K562 (cell line): ENCODE results near the gene MAP1LC3B. TPM values are rescaled to one million over a fixed set of nuclear protein-coding genes. Genes with fewer than 3 reads are reported as not detected.

Experiments
- ATAC-seq: fragments of 200-7000 bp; cut with Tn5 transposase; 3 replicates; pipeline ENCODE4 v1.9.1; 2020; ENCODE audit warnings: moderate library complexity
- BruUV-seq: library from RNA; stranded (reverse); fragments of 400-500 nt; replicated peaks from 2 replicates; lab custom pipeline; 2021; lab: Mats Ljungman, UMichigan
- CTCF ChIA-PET: fragments of 300-600 bp; formaldehyde crosslinking; extraction: SDS; loops from one replicate; lab custom pipeline; 2021; ENCODE audit warnings: low intra/inter-chr PET ratio; lab: Yijun Ruan, JAX
- POLR2A ChIA-PET: fragments of 300-600, 350-650 bp; sonication (Branson Sonifier 250); formaldehyde crosslinking; extraction: SDS; loops from one replicate; lab custom pipeline; 2021; ENCODE audit warnings: antibody characterized with exemption, inconsistent platforms; lab: Yijun Ruan, JAX
- DNase-seq, 4 experiments: peaks; one replicate each; pipeline versions ENCODE4 v3.0.0 to v3.0.0-alpha.2; 2011 to 2018; ENCODE audit warnings: low spot score in 3 of 4, mixed read lengths in 3 of 4; ENCODE audit errors: extremely low read depth in 1 of 4
- FAIRE-seq: peaks from 2 replicates; lab custom pipeline; 2011; peaks lifted over from hg19 to GRCh38; lab: Jason Lieb, UNC
- H2AFZ ChIP-seq: 2 replicates; pipeline ENCODE4 v1.6.0; 2011; ENCODE audit warnings: low read depth, low read length, control low read depth, inconsistent platforms
- H3K27ac ChIP-seq: fragments of 200-600 bp; 3 replicates; pipeline ENCODE4 v1.8.0; 2011; ENCODE audit warnings: low read depth, mild to moderate bottlenecking, control low read depth, inconsistent platforms, low read length, moderate library complexity, mixed read lengths; ENCODE audit errors: extremely low read depth
- H3K27me3 ChIP-seq, 2 experiments: fragments of 300-600 bp in 1 of 2; 2 replicates in 1 of 2; 3 replicates in 1 of 2; pipeline versions ENCODE4 v1.6.0 to v1.8.0; 2011; ENCODE audit warnings: inconsistent platforms in 2 of 2, low read length in 2 of 2, mild to moderate bottlenecking in 1 of 2, mixed read lengths in 1 of 2, moderate library complexity in 1 of 2; ENCODE audit not compliant: control insufficient read depth in 2 of 2, insufficient read depth in 2 of 2
- H3K36me3 ChIP-seq: fragments of 300-600 bp; 3 replicates; pipeline ENCODE4 v1.8.0; 2011; ENCODE audit warnings: mild to moderate bottlenecking, low read length, inconsistent platforms; ENCODE audit not compliant: control insufficient read depth, insufficient read depth
- H3K4me1 ChIP-seq, 2 experiments: fragments of 200-600 bp in 1 of 2; replicated peaks in 1 of 2; 2 replicates in 1 of 2; 3 replicates in 1 of 2; pipeline versions ENCODE4 v1.5.1 to v1.8.0; 2011; ENCODE audit warnings: inconsistent platforms in 2 of 2, low read length in 2 of 2, mild to moderate bottlenecking in 1 of 2, mixed read lengths in 1 of 2, moderate library complexity in 1 of 2; ENCODE audit not compliant: control insufficient read depth in 2 of 2, insufficient read depth in 2 of 2
- H3K4me2 ChIP-seq: 2 replicates; pipeline ENCODE4 v1.6.1; 2011; ENCODE audit warnings: low read length, control low read depth, inconsistent platforms, mixed read lengths; ENCODE audit not compliant: insufficient read depth
- H3K4me3 ChIP-seq: fragments of 200-600 bp; sonication (generic), shearing (Covaris generic); 2 replicates; pipeline ENCODE4 v1.5.1; 2016; ENCODE audit warnings: control low read depth, inconsistent platforms
- H3K79me2 ChIP-seq: fragments of 200-600 bp; 3 replicates; pipeline ENCODE4 v1.8.0; 2011; ENCODE audit warnings: low read length, inconsistent platforms; ENCODE audit not compliant: control insufficient read depth, insufficient read depth
- H3K9ac ChIP-seq, 2 experiments: 2 replicates each; pipeline versions ENCODE4 v1.6.0 to v1.6.1; 2011; ENCODE audit warnings: low read depth in 2 of 2, low read length in 2 of 2, control low read depth in 1 of 2, inconsistent platforms in 1 of 2, mild to moderate bottlenecking in 1 of 2, mixed read lengths in 1 of 2; ENCODE audit not compliant: insufficient read depth in 1 of 2
- H3K9me1 ChIP-seq: one replicate; pipeline ENCODE4 v1.6.0; 2011; ENCODE audit warnings: inconsistent platforms, mild to moderate bottlenecking, low read length, moderate library complexity; ENCODE audit not compliant: control insufficient read depth, insufficient read depth
- H3K9me3 ChIP-seq: replicated peaks from 2 replicates; pipeline ENCODE4 v1.5.1; 2011; ENCODE audit warnings: low read depth, low read length, inconsistent platforms; ENCODE audit not compliant: control insufficient read depth, insufficient read depth
- H4K20me1 ChIP-seq: replicated peaks from 2 replicates; pipeline ENCODE4 v1.6.1; 2011; ENCODE audit warnings: low read length, inconsistent platforms, mixed read lengths; ENCODE audit not compliant: control insufficient read depth, insufficient read depth
- IFI16 ChIP-seq: fragments of 250-450 bp; sonication (Bioruptor Pico); IDR thresholded peaks from 2 replicates; pipeline ENCODE4 v2.1.2; 2022; ENCODE audit warnings: mild to moderate bottlenecking, inconsistent platforms
- NBN ChIP-seq: fragments of 450-650 bp; IDR thresholded peaks from 2 replicates; pipeline ENCODE4 v1.6.1; 2016; ENCODE audit warnings: low read depth, mild to moderate bottlenecking
- NR3C1 ChIP-seq: sonication (generic); formaldehyde crosslinking; IDR thresholded peaks from 2 replicates; pipeline ENCODE4 v1.8.1; 2022; ENCODE audit warnings: missing genetic modification reagents
- OTX1 ChIP-seq: fragments of 450-650 bp; formaldehyde crosslinking; IDR thresholded peaks from 2 replicates; pipeline ENCODE4 v1.4.0; 2022; ENCODE audit warnings: mild to moderate bottlenecking
- PHF20 ChIP-seq: fragments of 450-650 bp; IDR thresholded peaks from 2 replicates; pipeline ENCODE4 v1.6.1; 2018; ENCODE audit not compliant: partially characterized antibody
- SMARCE1 ChIP-seq: fragments of 450-650 bp; IDR thresholded peaks from 2 replicates; pipeline ENCODE4 v1.7.1; 2016; ENCODE audit warnings: mild to moderate bottlenecking
- ZNF316 ChIP-seq: fragments of 450-650 bp; IDR thresholded peaks from 2 replicates; pipeline ENCODE4 v1.6.1; 2016
- ZNF384 ChIP-seq: IDR thresholded peaks from 2 replicates; pipeline ENCODE4 v1.6.1; 2012; ENCODE audit warnings: low read depth, low read length, improper control_type of control experiment
- WGBS: fragments of 100-300 bp; shearing (Covaris generic); methylation state at CpG from one replicate; pipeline ENCODE4 v1.1.6; 2016; ENCODE audit warnings: low coverage, mixed read lengths; ENCODE audit not compliant: insufficient coverage; ENCODE audit errors: missing lambda C conversion rate; 5-methylcytosine and 5-hydroxymethylcytosine counted together
- in situ Hi-C: fragments of 300-500 bp; cut with MboI; formaldehyde crosslinking; loops from 4 replicates; pipeline ENCODE4 v1.15.0; 2018; ENCODE audit warnings: inconsistent platforms, mixed read lengths
- intact Hi-C: fragments of 100-400 bp; cut with micrococcal nuclease; formaldehyde crosslinking; loops from 2 replicates; pipeline ENCODE4 v1.14.2; 2022
- polyA plus RNA-seq, 8 experiments: library from polyadenylated mRNA; depleted of rRNA in 4 of 8; stranded (reverse) in 5 of 8; unstranded in 3 of 8; fragments of >200 nt; fragmentation: Nextera tagmentation in 2 of 8; fragmentation: Illumina TruSeq in 1 of 8; extraction: Ambion mirVana in 2 of 8; extraction: Trizol in 1 of 8; gene quantifications; 2 replicates each; pipeline versions ENCODE4 v1.2.1 to v1.2.3, GENCODE V29; 2011 to 2014; ENCODE audit warnings: inconsistent platforms in 1 of 8, missing spikeins in 1 of 8
- total RNA-seq, 7 experiments: library from RNA; depleted of rRNA in 6 of 7; stranded (reverse); fragments of >200 nt in 6 of 7; fragmentation: Illumina TruSeq in 2 of 7; extraction: Trizol in 2 of 7; gene quantifications; 2 replicates each; pipeline versions ENCODE4 v1.2.1 to v1.2.3, GENCODE V29; 2011 to 2021; ENCODE audit warnings: low replicate concordance in 1 of 7
- TF ChIP-seq, protein P1 (sequence below): fragments of 450-650 bp; IDR thresholded peaks from 2 replicates; pipeline ENCODE4 v1.6.1; 2016; ENCODE audit warnings: low read depth
- TF ChIP-seq, protein P2 (sequence below): fragments of 450-650 bp; IDR thresholded peaks from one replicate; pipeline ENCODE4 v1.6.1; 2018; ENCODE audit warnings: mild to moderate bottlenecking, moderate library complexity; ENCODE audit not compliant: partially characterized antibody
- TF ChIP-seq, protein P3 (sequence below): fragments of 450-650 bp; IDR thresholded peaks from 2 replicates; pipeline ENCODE4 v1.6.1; 2018; ENCODE audit not compliant: partially characterized antibody

MAP1LC3B gene
- total and polyA plus RNA-seq, 9 of the 15 experiments (the other 6 are each of a cell fraction or from before 2014, with no cell fraction given): 16.0 to 81.5 (median 36.7) TPM

DNA sequence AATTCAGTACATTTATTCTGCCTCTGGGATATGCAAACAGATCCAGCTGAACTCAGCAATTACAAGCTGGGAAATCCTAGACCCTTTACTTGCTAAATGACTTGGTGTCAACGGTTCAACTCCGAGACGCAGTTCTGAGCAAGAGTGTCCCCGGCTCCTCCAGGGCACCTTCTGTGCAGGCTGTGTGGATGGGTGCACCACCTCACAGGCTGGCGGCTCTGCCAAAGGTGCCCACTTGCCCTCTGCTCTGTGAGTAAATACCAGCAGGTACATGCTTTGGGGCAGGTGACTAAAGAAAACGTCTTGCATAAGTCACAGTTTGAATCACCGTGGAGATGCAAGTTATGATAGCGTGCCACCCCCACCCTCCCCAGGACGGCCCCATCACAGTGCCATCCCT, 23.3 kb downstream of the MAP1LC3B start:
- ATAC-seq (no peak), DNase-seq (no peak), FAIRE-seq (no peak)
- no TSS peak for BruUV-seq
- in situ Hi-C loops (no loop called here), intact Hi-C loops (loop anchor here (10.0 kb wide), 1 partner anchor 149 kb away; no protein-coding TSS in a partner anchor)
- no peaks in the 10 kb centered on the region for H3K9me3 ChIP-seq
- H3K27me3 ChIP-seq: no peaks in the 10 kb centered on the region; a peak in 1 of 5 replicates
- H3K4me1 ChIP-seq: peaks cover 0 to 8% of the 10 kb centered on the region in 2 experiments; a peak in 2 of 5 replicates
- ChIA-PET POLR2A (no interaction called here), CTCF (interaction anchor here (2.5 kb wide), 1 partner anchor 220 kb away, joined by 17 read pairs; no protein-coding TSS in a partner anchor)
- no peak overlapping the region for H3K9ac ChIP-seq
- peaks cover 4% of the 10 kb centered on the region for H3K9me1 ChIP-seq
- WGBS: 84% methylated on average over 5 of the region's 9 CpGs
- no peak overlapping the region for H3K4me3 ChIP-seq
- H4K20me1 ChIP-seq: 0 out of 2 replicates have a peak, but pooled peaks cover 4% of the 10 kb centered on the region
- no peaks in the 10 kb centered on the region for H3K79me2 ChIP-seq
- H2AFZ ChIP-seq: no peak overlapping the region
- H3K4me2 ChIP-seq: no peak overlapping the region
- no peak overlapping the region for H3K27ac ChIP-seq
- H3K36me3 ChIP-seq: peaks cover 55% of the 10 kb centered on the region; the same call in 2 of the 3 replicates
- TF ChIP-seq, protein P1, sequence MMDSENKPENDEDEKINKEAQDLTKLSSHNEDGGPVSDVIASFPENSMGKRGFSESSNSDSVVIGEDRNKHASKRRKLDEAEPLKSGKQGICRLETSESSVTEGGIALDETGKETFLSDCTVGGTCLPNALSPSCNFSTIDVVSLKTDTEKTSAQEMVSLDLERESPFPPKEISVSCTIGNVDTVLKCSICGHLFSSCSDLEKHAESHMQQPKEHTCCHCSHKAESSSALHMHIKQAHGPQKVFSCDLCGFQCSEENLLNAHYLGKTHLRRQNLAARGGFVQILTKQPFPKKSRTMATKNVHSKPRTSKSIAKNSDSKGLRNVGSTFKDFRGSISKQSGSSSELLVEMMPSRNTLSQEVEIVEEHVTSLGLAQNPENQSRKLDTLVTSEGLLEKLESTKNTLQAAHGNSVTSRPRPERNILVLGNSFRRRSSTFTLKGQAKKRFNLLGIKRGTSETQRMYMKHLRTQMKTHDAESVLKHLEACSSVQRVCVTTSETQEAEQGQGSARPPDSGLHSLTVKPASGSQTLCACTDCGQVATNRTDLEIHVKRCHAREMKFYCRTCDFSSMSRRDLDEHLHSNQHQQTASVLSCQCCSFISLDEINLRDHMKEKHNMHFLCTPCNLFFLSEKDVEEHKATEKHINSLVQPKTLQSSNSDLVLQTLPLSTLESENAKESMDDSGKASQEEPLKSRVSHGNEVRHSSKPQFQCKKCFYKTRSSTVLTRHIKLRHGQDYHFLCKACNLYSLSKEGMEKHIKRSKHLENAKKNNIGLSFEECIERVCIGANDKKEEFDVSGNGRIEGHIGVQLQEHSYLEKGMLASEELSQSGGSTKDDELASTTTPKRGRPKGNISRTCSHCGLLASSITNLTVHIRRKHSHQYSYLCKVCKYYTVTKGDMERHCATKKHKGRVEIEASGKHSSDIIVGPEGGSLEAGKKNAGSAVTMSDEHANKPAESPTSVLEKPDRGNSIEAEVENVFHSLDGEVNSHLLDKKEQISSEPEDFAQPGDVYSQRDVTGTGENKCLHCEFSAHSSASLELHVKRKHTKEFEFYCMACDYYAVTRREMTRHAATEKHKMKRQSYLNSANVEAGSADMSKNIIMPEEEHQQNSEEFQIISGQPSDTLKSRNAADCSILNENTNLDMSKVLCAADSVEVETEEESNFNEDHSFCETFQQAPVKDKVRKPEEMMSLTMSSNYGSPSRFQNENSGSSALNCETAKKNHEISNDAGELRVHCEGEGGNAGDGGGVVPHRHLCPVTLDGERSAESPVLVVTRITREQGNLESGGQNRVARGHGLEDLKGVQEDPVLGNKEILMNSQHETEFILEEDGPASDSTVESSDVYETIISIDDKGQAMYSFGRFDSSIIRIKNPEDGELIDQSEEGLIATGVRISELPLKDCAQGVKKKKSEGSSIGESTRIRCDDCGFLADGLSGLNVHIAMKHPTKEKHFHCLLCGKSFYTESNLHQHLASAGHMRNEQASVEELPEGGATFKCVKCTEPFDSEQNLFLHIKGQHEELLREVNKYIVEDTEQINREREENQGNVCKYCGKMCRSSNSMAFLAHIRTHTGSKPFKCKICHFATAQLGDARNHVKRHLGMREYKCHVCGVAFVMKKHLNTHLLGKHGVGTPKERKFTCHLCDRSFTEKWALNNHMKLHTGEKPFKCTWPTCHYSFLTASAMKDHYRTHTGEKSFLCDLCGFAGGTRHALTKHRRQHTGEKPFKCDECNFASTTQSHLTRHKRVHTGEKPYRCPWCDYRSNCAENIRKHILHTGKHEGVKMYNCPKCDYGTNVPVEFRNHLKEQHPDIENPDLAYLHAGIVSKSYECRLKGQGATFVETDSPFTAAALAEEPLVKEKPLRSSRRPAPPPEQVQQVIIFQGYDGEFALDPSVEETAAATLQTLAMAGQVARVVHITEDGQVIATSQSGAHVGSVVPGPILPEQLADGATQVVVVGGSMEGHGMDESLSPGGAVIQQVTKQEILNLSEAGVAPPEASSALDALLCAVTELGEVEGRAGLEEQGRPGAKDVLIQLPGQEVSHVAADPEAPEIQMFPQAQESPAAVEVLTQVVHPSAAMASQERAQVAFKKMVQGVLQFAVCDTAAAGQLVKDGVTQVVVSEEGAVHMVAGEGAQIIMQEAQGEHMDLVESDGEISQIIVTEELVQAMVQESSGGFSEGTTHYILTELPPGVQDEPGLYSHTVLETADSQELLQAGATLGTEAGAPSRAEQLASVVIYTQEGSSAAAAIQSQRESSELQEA: no peak
- TF ChIP-seq, protein P2, sequence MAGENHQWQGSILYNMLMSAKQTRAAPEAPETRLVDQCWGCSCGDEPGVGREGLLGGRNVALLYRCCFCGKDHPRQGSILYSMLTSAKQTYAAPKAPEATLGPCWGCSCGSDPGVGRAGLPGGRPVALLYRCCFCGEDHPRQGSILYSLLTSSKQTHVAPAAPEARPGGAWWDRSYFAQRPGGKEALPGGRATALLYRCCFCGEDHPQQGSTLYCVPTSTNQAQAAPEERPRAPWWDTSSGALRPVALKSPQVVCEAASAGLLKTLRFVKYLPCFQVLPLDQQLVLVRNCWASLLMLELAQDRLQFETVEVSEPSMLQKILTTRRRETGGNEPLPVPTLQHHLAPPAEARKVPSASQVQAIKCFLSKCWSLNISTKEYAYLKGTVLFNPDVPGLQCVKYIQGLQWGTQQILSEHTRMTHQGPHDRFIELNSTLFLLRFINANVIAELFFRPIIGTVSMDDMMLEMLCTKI: no peak
- no peak for TF ChIP-seq SMARCE1
- no peak for TF ChIP-seq IFI16 (CRISPR knock-in tag)
- TF ChIP-seq ZNF384: no peak
- TF ChIP-seq PHF20: no peak
- no peak for TF ChIP-seq ZNF316
- TF ChIP-seq NBN: no peak
- TF ChIP-seq NR3C1 (CRISPR knock-in tag): no peak
- TF ChIP-seq, protein P3, sequence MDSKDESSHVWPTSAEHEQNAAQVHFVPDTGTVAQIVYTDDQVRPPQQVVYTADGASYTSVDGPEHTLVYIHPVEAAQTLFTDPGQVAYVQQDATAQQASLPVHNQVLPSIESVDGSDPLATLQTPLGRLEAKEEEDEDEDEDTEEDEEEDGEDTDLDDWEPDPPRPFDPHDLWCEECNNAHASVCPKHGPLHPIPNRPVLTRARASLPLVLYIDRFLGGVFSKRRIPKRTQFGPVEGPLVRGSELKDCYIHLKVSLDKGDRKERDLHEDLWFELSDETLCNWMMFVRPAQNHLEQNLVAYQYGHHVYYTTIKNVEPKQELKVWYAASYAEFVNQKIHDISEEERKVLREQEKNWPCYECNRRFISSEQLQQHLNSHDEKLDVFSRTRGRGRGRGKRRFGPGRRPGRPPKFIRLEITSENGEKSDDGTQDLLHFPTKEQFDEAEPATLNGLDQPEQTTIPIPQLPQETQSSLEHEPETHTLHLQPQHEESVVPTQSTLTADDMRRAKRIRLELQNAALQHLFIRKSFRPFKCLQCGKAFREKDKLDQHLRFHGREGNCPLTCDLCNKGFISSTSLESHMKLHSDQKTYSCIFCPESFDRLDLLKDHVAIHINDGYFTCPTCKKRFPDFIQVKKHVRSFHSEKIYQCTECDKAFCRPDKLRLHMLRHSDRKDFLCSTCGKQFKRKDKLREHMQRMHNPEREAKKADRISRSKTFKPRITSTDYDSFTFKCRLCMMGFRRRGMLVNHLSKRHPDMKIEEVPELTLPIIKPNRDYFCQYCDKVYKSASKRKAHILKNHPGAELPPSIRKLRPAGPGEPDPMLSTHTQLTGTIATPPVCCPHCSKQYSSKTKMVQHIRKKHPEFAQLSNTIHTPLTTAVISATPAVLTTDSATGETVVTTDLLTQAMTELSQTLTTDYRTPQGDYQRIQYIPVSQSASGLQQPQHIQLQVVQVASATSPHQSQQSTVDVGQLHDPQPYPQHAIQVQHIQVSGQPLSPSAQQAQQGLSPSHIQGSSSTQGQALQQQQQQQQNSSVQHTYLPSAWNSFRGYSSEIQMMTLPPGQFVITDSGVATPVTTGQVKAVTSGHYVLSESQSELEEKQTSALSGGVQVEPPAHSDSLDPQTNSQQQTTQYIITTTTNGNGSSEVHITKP: no peak
- TF ChIP-seq OTX1: no peak
